Measurements from ENCODE around the gene DIPK1C.

GRCh38 chr18:74457043-74457724 is at the start of gene DIPK1C:
- TF ChIP-seq EZH2phosphoT487 (IDR thresholded peaks at IDR 0.05; ENCODE audit: low read depth, severe bottlenecking, unreplicated experiment) (no peak), EZH2 (IDR thresholded peaks at IDR 0.05; ENCODE audit: borderline replicate concordance) (no peak)

Data from hepatocyte (in vitro differentiated cells).